ENCODE measurements around the gene HSP90AB1.
"Not testable (repeated sequence)": the region's sequence is repeated elsewhere in the genome, so short reads cannot be mapped to it uniquely, and the experiment has no call there.

HSP90AB1 gene

DNA sequence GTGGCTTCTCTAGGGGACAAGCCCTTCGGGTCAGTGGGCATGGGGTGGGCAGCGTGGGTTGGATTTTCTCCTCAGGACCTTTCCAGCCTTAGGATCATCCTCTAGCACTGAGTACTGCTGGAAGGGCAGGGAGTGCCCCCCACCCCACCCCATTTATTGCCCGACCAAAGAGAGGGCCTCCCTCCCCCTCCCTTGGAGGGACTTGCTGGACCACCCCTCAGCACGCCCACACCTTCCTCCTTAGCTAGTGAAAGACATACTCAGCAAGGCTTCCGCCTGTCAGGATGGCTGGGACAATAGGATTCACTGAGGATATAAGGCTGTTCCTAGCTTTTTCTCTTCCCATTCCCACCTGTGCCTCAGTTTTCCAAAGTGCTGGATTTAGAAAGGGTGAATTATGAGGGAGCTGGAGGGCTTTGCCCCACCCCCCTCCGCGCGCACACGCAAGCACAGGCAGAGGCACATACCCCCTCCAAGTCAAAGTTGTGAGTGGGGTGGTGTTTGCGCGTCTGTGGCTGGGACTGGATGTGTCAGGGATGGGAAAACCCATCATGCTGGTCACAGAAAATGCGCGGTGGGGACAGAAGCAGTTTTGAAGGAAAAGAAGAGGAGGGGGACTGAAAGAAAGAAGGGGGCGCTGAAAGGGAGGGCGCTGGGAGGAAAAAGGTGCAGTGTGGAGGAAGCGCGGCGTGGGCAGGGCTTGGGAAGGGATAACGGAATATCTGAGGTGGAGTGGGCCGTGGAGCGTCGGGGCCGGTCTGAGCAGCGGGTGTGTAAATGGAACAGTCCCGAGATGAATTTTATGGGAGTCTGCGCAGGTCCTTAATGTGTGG lies 24.2 kb upstream of the HSP90AB1 start:
- DNase-seq = no peak

- peak; percentile 82 to 83 for DNase-seq
Measured at GRCh38 chr6:44223319-44224028, 23.4 kb upstream of the HSP90AB1 start, which contains the start of gene SLC29A1. TSS of gene SLC29A1 (plus strand) at chr6:44223595. CDS start at chr6:44227314, 3,719 bp downstream.

DNA sequence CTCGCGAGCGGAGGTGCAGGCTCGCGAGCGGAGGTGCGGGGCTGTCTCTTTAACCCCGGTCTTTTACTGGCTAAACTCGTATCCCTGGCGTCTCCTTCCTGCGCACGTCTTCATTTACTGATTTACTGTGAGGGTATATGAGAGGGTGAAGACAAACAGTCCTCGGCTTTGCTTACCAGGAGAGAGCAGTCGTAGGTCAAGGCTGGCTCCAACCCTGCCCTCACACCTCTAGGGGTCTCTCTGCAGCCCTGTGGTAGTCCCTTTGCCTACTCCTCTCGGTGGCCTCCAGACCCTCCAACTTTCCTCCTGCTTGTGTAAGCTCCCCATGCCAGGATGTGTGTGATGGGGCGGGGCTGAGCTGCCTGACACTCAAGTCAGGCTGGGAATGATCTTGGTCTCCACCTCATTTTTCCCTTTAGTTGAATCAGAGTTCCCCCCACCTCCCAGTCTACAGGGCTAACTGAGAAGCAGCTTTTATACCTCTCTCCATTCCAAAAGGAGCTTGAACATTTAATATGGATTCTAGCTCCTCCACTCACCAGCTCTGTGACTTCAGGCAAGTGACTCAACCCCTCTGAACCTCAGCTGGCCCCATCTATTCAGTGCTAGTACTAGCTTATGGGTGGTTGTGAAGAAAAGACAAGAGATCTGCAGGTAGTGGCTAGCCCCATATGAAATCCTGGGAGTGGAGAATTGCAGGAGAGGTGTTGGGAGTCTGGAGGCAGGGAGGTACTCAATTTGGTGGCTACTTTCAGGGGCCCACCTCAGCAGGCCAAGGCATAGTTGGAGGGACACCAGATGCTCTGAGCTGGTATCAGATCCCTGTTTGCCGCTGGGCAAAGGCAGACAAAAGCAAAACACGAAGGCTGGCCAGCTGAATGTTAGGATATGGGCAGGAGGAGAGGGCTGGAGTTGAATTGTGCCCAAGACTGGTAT lies 22.6 kb upstream of the HSP90AB1 start:
- DNase-seq = no peak

GRCh38 chr6:44224965-44225305 lies 22.0 kb upstream of the HSP90AB1 start:
- DNase-seq = no peak

DNA sequence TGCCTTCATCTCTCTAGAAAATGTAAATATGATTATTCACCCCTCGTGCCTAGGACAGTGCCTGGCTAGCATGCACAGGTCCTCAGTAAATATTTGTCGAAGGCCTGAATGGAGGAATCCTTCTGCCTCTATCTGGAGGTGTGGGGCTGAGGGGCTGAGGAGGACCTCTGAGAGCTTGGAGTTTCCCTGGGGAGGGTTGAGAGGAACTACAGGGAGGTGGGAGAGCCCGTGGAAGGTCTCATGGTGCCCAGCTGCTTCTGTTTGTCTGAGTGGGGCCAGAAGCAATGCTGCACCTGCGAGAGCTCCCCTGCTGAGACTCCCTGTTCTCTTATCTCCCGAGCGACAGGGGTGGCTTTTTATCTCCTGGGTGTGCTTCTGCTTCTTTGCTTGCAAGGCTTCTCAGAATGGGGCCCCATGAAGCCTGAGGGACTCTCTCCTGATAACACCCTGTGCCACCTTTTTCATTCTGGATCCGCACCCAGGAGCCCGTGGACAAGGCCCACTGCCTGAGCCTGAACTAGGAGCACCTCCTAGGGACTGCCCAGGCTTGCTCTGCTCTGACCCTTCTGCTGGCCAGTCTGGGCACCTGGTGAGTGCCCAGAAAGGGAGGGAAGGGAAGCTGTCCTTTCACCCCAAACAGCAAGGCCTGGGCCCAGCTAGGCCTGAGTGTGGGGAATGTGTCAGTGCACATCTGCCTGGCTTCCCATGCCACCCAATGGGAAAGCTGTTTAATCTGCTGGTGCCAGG lies 21.1 kb upstream of the HSP90AB1 start:
- DNase-seq = no peak

- no peak for DNase-seq
Measured at GRCh38 chr6:44226368-44227147, 20.3 kb upstream of the HSP90AB1 start.

DNA sequence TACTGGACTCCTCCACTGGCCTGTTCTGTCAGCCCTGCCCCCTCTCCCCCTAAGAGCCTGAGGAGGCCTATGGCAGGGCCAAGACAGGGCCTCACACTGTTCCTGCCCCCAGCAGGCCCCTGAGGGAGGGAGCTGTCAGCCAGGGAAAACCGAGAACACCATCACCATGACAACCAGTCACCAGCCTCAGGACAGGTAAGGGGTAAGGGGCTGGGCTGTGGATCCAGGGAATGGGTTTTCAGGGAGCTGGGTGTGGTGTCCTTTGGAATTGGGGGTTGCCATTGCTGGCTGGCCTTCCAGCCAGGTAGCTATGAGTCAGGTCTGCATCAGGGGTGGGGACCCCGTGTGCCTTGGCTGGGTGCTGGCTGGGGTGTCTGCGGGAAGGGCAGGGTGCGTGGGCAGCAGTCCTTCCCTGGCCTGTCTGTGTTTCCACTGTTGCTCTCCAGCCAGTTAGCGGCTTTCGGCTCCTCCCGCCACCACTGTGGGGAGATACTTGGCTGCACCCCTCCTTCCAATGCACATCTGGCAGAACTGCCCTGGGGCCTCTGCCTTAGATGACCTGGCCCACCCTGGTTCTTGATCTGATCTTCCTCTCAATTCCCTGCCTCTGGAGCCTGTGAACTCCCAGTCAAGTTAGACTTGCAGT lies 19.6 kb upstream of the HSP90AB1 start:
- DNase-seq = no peak

- no peak for DNase-seq
Measured at GRCh38 chr6:44228031-44228430, 18.9 kb upstream of the HSP90AB1 start.

- no peak for DNase-seq
Measured at GRCh38 chr6:44228433-44228832, 18.5 kb upstream of the HSP90AB1 start.

DNA sequence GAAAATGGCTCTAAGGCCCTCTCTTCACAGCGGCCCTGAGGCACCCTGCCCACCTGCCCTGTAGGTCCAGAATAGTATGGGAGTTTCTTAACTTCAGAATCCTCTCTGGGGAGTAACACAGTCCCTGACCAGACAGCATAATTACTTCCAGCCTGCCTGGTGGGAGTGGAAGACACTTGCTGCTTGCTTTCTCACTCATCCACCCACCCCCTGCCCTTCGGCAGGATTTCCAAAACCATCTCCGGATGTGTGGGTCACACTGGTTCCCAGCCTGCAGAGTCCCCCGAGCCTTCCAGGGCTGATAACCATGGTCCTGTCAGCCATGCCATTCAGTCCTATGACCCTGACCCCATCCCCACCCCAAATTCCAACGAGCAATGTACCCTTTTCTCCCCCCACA lies 18.1 kb upstream of the HSP90AB1 start:
- no peak for DNase-seq

DNA sequence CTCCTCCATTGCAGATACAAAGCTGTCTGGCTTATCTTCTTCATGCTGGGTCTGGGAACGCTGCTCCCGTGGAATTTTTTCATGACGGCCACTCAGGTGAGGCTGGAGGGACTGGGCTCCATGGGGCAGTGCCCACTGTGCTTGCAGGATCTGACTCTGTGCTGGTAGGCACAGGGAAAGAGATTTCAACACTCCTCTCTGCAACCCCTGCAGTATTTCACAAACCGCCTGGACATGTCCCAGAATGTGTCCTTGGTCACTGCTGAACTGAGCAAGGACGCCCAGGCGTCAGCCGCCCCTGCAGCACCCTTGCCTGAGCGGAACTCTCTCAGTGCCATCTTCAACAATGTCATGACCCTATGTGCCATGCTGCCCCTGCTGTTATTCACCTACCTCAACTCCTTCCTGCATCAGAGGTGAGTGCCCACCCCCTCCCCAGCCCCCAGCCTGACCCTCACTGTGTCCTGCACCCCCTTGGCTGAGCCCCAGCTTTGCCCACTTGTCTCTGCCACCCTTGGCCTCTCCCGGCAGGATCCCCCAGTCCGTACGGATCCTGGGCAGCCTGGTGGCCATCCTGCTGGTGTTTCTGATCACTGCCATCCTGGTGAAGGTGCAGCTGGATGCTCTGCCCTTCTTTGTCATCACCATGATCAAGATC lies 17.4 kb upstream of the HSP90AB1 start:
- no peak for DNase-seq

DNA sequence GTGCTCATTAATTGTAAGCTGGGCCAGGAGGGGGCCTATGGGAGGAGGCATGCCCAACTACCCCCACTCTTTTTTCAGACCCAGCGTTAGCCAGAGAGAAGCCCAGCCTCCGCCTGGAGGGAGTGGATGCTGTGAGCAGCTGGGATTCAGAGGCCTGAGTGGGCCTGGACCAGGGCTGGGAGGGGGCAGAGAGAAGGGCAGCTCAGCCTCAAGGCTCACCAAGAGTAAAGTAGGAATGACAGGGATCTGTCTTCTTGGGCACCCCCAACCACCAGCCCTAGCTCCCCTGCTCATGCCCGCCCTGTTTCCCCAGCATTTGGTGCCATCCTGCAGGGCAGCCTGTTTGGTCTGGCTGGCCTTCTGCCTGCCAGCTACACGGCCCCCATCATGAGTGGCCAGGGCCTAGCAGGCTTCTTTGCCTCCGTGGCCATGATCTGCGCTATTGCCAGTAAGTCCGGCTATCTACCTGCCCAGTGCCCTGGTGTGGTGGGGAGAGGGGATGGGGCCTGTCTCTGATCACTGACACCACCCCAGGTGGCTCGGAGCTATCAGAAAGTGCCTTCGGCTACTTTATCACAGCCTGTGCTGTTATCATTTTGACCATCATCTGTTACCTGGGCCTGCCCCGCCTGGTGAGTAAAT lies 16.7 kb upstream of the HSP90AB1 start:
- DNase-seq = no peak

DNA sequence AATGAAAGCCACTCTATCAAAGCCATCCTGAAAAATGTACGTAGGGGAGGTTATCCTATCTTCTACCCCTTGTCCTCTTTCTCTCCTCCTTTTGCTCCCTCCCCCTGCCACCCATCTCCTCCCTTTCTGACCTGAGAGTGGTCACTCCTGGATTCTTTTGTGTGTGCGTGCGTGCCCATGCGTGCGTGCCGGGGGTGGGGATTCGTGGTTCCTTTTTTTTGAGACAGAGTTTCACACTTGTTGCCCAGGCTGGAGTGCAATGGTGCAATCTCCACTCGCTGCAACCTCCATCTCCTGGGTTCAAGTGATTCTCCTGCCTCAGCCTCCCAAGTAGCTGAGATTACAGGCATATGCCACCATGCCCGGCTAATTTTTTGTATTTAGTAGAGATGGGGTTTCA lies 15.5 kb upstream of the HSP90AB1 start:
- not testable (repeated sequence) for DNase-seq

GRCh38 chr6:44232676-44233566 lies 14.0 kb upstream of the HSP90AB1 start:
- no peak for DNase-seq

GRCh38 chr6:44233567-44234100 lies 13.3 kb upstream of the HSP90AB1 start:
- DNase-seq = no peak

DNA sequence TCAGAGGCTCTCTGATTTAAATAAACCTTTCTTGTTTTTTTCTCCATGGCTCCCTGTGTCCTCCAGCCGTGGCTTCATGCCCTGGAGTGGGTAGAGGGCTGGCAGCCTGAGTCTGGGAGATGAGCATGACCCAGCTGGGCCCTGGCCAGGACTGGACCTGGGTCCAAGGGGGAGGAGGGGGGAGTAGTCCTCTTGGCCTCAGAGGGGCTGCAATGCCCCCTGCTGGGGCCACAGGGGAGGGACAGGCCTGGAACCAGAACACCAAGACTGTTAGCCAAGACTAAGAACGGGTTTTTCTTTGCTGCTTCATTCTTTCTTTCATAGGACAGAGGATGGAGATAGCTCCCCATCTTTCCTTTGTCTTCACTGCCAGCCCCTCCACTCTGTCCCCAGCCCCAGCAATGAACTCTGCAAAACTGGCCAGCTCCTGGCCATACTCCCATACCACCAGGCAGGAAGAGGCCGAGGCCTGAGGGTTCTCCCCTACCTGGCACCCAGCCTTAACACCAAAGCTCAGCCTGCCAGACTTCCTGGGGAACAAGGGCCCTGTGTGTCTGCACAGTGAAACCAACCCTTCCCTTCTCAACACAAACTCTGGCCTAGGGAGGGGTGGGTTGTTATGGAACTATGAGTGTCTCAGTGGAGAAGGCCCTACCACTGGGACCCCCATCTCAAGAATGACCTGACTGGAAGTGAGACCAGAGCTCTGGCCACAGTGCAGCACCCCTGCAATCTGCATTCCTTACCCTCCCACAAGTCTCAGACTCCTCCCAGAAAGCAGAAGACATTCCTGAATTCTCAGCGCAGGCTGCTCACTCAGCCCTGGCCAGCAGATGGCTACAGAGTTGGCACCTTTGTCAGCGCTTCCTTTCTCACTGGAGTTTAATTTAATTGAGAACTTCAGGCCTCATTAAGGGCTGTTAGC lies 12.5 kb upstream of the HSP90AB1 start:
- DNase-seq = no peak

DNA sequence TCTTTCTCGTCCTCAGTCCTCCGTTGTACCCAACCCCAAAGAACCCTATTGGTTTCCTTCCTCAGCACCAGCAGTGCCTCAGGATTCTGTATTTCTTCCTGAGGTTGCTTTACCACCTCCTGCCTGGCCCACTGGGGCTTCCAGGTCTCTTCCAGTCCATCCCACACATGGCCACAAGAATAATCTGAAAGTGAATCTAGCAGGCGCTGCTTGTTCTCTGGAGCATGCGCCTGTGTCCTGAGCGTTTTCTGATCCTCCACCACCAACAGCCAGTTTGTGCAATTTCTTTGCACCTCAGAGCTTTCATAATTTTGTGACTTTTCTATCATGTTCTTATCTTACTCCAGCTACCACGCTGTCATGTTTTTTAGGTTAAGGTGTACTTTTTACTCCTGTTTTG lies 11.6 kb upstream of the HSP90AB1 start:
- DNase-seq = no peak
